Keratinocyte (primary cell): Measurements from ENCODE around the gene ADIPOR2. TPM values are rescaled to one million over a fixed set of nuclear protein-coding genes. Genes with fewer than 3 reads are reported as not detected.

Source experiments
- DNase-seq: peaks from one replicate; pipeline ENCODE4 v3.0.0-alpha.2; 2011; ENCODE audit warnings: low read depth, missing footprints, low spot score
- FAIRE-seq: peaks from 2 replicates; lab custom pipeline; 2011; peaks lifted over from hg19 to GRCh38; lab: Jason Lieb, UNC
- H2AFZ ChIP-seq: 2 replicates; pipeline ENCODE4 v1.6.0; 2012; ENCODE audit warnings: low read length, control low read depth, inconsistent platforms; ENCODE audit not compliant: control insufficient read depth
- H3K27ac ChIP-seq: 2 replicates; pipeline ENCODE4 v1.5.1; 2011; ENCODE audit warnings: low read length; ENCODE audit not compliant: control insufficient read depth, insufficient read depth
- H3K27me3 ChIP-seq: 3 replicates; pipeline ENCODE4 v1.6.0; 2011; ENCODE audit warnings: low read length; ENCODE audit not compliant: control insufficient read depth, insufficient read depth; ENCODE audit errors: extremely low read depth
- H3K36me3 ChIP-seq, 2 experiments: 2 replicates in 1 of 2; 3 replicates in 1 of 2; pipeline ENCODE4 v1.5.1; 2011; ENCODE audit warnings: low read length in 2 of 2, mild to moderate bottlenecking in 1 of 2; ENCODE audit not compliant: control insufficient read depth in 2 of 2, insufficient read depth in 2 of 2; ENCODE audit errors: extremely low read depth in 1 of 2
- H3K4me1 ChIP-seq: 3 replicates; pipeline ENCODE4 v1.5.1; 2011; ENCODE audit warnings: low read length; ENCODE audit not compliant: control insufficient read depth, insufficient read depth; ENCODE audit errors: extremely low read depth
- H3K4me2 ChIP-seq: 3 replicates; pipeline ENCODE4 v1.6.0; 2011; ENCODE audit warnings: low read depth, low read length; ENCODE audit not compliant: control insufficient read depth, insufficient read depth; ENCODE audit errors: extremely low read depth
- H3K4me3 ChIP-seq, 3 experiments: fragments of 200-600 bp in 1 of 3; sonication (generic) in 1 of 3; 2 replicates in 2 of 3; 3 replicates in 1 of 3; pipeline ENCODE4 v1.5.1; 2011 to 2016; ENCODE audit warnings: low read length in 3 of 3, mild to moderate bottlenecking in 3 of 3, control low read depth in 2 of 3, inconsistent platforms in 1 of 3, low read depth in 1 of 3, mixed read lengths in 1 of 3, mixed run types in 1 of 3, moderate library complexity in 1 of 3; ENCODE audit not compliant: control insufficient read depth in 2 of 3, insufficient read depth in 2 of 3; ENCODE audit errors: extremely low read depth in 1 of 3
- H3K79me2 ChIP-seq: 2 replicates; pipeline ENCODE4 v1.6.0; 2012; ENCODE audit warnings: low read length; ENCODE audit not compliant: control insufficient read depth, insufficient read depth
- H3K9ac ChIP-seq: 3 replicates; pipeline ENCODE4 v1.6.0; 2011; ENCODE audit warnings: low read length; ENCODE audit not compliant: control insufficient read depth, insufficient read depth; ENCODE audit errors: extremely low read depth
- H3K9me1 ChIP-seq: 3 replicates; pipeline ENCODE4 v1.6.0; 2011; ENCODE audit warnings: low read length; ENCODE audit not compliant: control insufficient read depth, insufficient read depth; ENCODE audit errors: extremely low read depth
- H3K9me3 ChIP-seq: 2 replicates; pipeline ENCODE4 v1.5.1; 2012; ENCODE audit warnings: low read depth, low read length; ENCODE audit not compliant: control insufficient read depth
- H4K20me1 ChIP-seq: 3 replicates; pipeline ENCODE4 v1.6.0; 2011; ENCODE audit warnings: low read length; ENCODE audit not compliant: control insufficient read depth, insufficient read depth; ENCODE audit errors: extremely low read depth
- CTCF ChIP-seq, 3 experiments: IDR thresholded peaks in 1 of 3; conservative IDR thresholded peaks in 1 of 3; optimal IDR thresholded peaks in 1 of 3; 2 replicates in 2 of 3; 3 replicates in 1 of 3; pipeline versions ENCODE3 to v1.5.1; 2011; ENCODE audit warnings: low read length in 3 of 3, mild to moderate bottlenecking in 3 of 3, moderate library complexity in 2 of 3, control low read depth in 1 of 3, inconsistent platforms in 1 of 3; ENCODE audit not compliant: insufficient read depth in 2 of 3; ENCODE audit errors: extremely low read depth in 1 of 3
- EZH2 ChIP-seq: IDR thresholded peaks from one replicate; pipeline ENCODE4 v1.6.1; 2012; ENCODE audit warnings: inconsistent platforms, mild to moderate bottlenecking, low read length, moderate library complexity
- dilution Hi-C: fragments of 300-500 bp; cut with MboI; formaldehyde crosslinking; loops from one replicate; pipeline ENCODE4 v1.7.0; 2020; ENCODE audit warnings: low sequenced_read_pairs; ENCODE audit not compliant: extremely low pct_ligation_motif_present
- polyA plus RNA-seq, 5 experiments: library from polyadenylated mRNA; depleted of rRNA in 3 of 5; stranded (reverse) in 3 of 5; stranded (forward) in 1 of 5; unstranded in 1 of 5; fragments of >200 nt; gene quantifications; 1 replicate in 1 of 5; 2 replicates in 3 of 5; 3 replicates in 1 of 5; pipeline versions ENCODE4 v1.2.1 to v1.2.3, GENCODE V29; 2011 to 2012; ENCODE audit warnings: missing spikeins in 2 of 5, low read depth in 1 of 5, low replicate concordance in 1 of 5

The ADIPOR2 gene
- polyA plus RNA-seq, 1 donor (not counting 4 experiments of a cell fraction or from before 2014, with no cell fraction given), result 59.4 TPM

- Histone ChIP-seq H3K9me1 (no peaks in the 10 kb centered on the region), H3K79me2 (no peaks in the 10 kb centered on the region), H3K27ac (no peak overlapping the region), H3K27me3 (no peaks in the 10 kb centered on the region), H3K9me3 (no peaks in the 10 kb centered on the region), H3K4me3 (no peak overlapping the region), H4K20me1 (no peaks in the 10 kb centered on the region), H2AFZ (no peak overlapping the region), H3K36me3 (no peaks in the 10 kb centered on the region), H3K4me1 (peaks cover 8% of the 10 kb centered on the region), H3K4me2 (no peak overlapping the region), H3K9ac (no peak overlapping the region)
- dilution Hi-C loops, result no loop called here
- no peak for FAIRE-seq
- TF ChIP-seq CTCF (optimal IDR thresholded peaks at IDR 0.05 in 1 of 3, IDR thresholded peaks at IDR 0.05 in 1 of 3, conservative IDR thresholded peaks at IDR 0.05 in 1 of 3; ENCODE audit: extremely low read depth in 1 of 3, insufficient read depth in 2 of 3, low read length in 3 of 3) (no peak), EZH2 (no peak)
- DNase-seq, result no peak
These were observed 107.8 kb downstream of the ADIPOR2 start for GRCh38 chr12:1798641-1799020.

- no peak overlapping the region for H2AFZ ChIP-seq
- no peaks in the 10 kb centered on the region for H3K79me2 ChIP-seq
- no peaks in the 10 kb centered on the region for H3K27me3 ChIP-seq
- H3K9me3 ChIP-seq, result no peaks in the 10 kb centered on the region
- no peak for FAIRE-seq
- H3K36me3 ChIP-seq, result no peaks in the 10 kb centered on the region
- no peak overlapping the region for H3K27ac ChIP-seq
- DNase-seq, result no peak
- H3K9me1 ChIP-seq, result no peaks in the 10 kb centered on the region
- H3K4me2 ChIP-seq, result no peak overlapping the region
- H3K9ac ChIP-seq, result no peak overlapping the region
- dilution Hi-C loops, result no loop called here
- no peaks in the 10 kb centered on the region for H4K20me1 ChIP-seq
- no peak for TF ChIP-seq CTCF (optimal IDR thresholded peaks at IDR 0.05 in 1 of 3, IDR thresholded peaks at IDR 0.05 in 1 of 3, conservative IDR thresholded peaks at IDR 0.05 in 1 of 3; ENCODE audit: extremely low read depth in 1 of 3, insufficient read depth in 2 of 3, low read length in 3 of 3)
- TF ChIP-seq EZH2, result no peak
- H3K4me1 ChIP-seq, result peaks cover 8% of the 10 kb centered on the region
- H3K4me3 ChIP-seq, result no peak overlapping the region
These were observed 108.4 kb downstream of the ADIPOR2 start for GRCh38 chr12:1799051-1799881.
